Stimulated activated CD8-positive, alpha-beta memory T cell treated with anti-CD3 and anti-CD28 coated beads, Interleukin-4, amount 100 ng/mL, for 48 hours (primary cell): ENCODE results near the gene TAT.
"Not testable (repeated sequence)": the region's sequence is repeated elsewhere in the genome, so short reads cannot be mapped to it uniquely, and the experiment has no call there.

ENCODE experiments used
- DNase-seq: peaks from one replicate; pipeline ENCODE4 v3.0.0-alpha.2; 2020

Gene TAT

DNA sequence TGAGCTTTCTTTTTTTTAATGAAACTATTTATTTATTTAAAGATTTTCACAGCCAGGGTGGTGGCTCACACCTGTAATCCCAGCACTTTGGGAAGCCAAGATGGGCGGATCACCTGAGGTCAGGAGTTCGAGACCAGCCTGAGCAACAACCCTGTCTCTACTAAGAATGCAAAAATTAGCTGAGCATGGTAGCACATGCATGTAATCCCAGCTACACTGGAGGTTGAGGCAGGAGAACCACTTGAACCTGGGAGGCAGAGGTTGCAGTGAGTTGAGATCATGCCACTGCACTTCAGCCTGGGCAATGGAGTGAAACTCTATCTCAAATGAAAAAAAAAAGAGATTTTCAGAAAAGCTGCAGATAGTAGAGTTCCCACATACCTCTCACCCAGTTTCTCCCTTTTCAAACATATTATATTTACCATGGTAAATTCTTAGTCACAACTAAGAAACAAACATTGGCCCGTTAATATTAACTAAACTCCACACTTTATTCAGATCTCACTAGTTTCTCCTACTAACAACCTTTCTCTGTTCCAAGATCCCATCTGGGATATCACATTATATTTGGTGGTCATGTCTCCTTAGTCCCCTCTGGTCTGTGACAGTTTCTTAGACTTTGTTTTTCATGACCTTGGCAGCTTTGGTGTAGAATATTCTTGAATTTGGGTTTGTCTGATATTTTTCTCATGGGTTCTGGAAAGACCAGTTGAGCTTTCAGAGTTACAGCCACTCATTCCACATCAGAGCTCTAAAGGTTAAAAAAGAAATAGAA is 7.8 kb upstream of the TAT start:
- DNase-seq: no peak

DNA sequence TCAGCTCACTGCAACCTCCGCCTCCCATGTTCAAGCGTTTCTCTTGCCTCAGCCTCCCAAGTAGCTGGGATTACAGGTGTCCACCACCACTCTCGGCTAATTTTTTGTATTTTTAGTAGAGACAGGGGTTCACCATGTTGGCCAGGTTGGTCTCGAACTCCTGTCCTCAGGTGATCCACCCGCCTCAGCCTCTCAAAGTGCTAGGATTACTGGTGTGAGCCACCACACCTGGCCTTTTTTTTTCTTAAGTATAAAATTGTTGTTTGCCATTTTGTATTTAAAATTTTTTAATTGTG is 5.6 kb upstream of the TAT start:
- DNase-seq: not testable (repeated sequence)

- DNase-seq: no peak
Measured at GRCh38 chr16:71574702-71575101, 2.2 kb downstream of the TAT start.

- no peak for DNase-seq
Measured at GRCh38 chr16:71573387-71574094, 3.4 kb downstream of the TAT start.

- DNase-seq: no peak
Measured at GRCh38 chr16:71572497-71573116, 4.3 kb downstream of the TAT start.

DNA sequence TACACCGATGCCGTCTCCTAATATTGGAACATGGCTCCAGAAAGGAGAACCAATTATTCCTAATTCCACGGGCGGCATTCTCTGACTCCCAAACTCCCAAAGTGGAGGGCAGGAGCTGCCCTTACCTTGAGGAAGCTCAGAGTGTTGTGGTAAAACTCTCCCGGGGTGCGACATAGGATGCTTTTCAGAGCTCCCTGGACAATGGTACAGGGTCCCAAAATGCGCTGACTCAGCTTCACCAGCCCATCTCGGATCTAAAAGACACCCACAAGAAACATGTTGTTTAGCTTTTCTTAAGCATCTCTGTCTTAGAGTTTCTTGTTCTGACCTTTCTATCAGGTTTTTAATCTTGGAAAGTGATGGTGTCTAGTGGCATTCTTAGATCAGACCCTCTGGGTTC is 6.7 kb downstream of the TAT start:
- no peak for DNase-seq

- no peak for DNase-seq
Measured at GRCh38 chr16:71569621-71570020, 7.3 kb downstream of the TAT start.

GRCh38 chr16:71568551-71568950 is 8.3 kb downstream of the TAT start:
- no peak for DNase-seq

- DNase-seq: no peak
Measured at GRCh38 chr16:71567931-71568330, 9.0 kb downstream of the TAT start.

- no peak for DNase-seq
Measured at GRCh38 chr16:71565812-71566700, 10.8 kb downstream of the TAT start.

- no peak for DNase-seq
Measured at GRCh38 chr16:71564335-71564967, 12.4 kb downstream of the TAT start.

GRCh38 chr16:71562552-71562951 is 14.3 kb downstream of the TAT start:
- no peak for DNase-seq

- DNase-seq: not testable (repeated sequence)
Measured at GRCh38 chr16:71561886-71562285, 15.0 kb downstream of the TAT start.

- no peak for DNase-seq
Measured at GRCh38 chr16:71559855-71560254, 17.0 kb downstream of the TAT start.

DNA sequence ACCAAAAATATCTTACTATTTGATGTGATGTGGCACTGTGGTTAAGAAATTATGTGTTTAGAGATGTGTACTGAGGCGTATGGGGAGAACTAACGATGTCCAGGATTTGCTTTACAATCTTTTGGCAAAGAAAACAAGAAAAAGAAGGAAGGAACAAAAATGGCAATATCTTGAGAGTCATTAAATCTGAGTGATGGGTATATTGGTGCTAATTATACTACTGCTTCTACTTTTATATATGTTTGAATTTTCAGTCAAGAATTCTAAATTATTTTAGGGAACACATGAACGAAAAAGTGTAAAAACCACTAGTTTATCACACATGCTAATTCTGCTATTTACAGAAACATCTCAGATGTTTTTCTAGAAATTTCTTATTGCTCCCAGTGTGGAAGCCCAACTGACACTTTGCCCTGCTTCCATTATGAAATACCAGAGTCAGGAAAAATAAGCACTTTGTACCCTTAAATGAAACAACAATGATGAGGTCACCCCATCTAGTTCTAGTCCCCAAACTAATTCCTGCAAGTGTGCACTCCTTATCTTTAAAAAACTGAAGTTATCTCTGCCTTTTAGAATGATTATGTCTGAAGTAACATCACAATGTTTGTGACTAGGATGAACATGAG is 18.8 kb downstream of the TAT start:
- no peak for DNase-seq

GRCh38 chr16:71557299-71557698 is 19.6 kb downstream of the TAT start:
- no peak for DNase-seq

- no peak for DNase-seq
Measured at GRCh38 chr16:71555230-71555891, 21.5 kb downstream of the TAT start.

DNA sequence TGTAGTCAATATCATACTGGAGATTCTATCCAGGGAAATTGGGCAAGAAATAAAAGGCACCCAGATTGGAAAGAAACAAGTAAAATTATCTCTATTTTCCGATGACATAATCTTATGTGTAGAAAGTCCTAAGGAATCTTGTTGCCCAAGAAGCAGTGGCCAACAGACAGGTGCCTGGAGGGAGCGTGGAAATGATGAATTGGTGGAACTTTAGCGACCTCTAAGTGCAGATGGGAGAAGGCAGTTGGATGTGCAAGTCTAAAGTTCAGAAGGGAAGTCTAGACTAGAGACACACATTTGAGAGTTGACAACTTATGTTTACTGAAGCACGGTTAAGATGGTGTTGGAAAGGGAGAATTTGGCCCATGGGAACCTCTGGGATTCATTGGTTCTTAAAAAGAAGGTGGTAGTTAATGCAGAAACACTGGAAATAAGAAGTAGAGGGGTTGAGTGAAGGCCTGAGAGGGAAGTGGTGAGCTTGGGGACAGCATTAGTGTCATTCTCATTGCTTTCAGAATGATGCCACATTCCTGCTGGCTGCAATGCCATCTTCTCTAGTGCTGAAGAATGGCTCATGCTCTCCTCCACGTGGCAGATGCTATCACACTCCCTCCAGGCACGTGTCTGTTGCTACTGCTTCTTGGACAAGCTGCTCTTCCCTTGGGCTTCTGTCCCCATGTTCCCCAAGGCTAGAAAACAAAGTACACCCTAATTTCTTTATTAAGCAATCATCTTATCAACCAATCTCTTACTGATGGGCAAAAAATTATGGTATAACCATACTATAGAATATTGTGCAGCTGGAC is 24.0 kb downstream of the TAT start:
- DNase-seq: no peak

DNA sequence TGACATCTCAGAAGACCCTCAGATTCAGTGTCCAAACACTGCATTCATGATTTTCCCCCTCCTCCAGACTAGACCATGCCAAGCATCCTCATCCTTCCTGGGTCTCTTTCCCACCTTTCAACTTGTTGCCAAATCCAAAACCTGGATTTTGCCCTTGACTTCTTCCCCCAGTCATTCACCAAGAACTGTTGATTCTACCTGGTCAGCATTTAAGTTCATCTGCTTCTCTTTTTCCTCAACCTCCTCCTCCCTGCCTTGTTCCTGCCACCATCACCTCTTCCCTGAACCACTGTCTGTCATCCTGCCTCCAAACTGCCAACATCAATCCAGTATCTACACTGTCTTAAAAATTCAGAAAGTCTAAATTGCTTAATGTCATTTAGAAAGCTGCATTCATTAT is 29.7 kb downstream of the TAT start:
- DNase-seq: no peak

- peak; percentile 78 for DNase-seq
Measured at GRCh38 chr16:71542377-71542776, 34.5 kb downstream of the TAT start.

DNA sequence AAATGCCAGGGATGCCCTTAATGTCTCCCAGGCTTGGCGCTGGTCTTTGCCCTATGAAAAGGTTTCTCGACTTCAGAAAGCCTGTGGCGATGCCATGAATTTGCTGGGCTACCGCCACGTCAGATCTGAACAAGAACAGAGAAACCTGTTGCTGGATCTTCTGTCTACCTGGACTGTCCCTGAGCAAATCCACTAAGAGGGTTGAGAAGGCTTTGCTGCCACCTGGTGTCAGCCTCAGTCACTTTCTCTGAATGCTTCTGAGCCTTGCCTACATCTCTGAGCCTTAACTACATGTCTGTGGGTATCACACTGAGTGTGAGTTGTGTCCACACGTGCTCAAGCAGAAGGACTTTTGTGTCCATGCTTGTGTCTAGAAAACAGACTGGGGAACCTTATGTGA is 39.2 kb downstream of the TAT start:
- peak; percentile 54 for DNase-seq
